Measurements from ENCODE around the gene MCUR1.
A peak's percentile ranks its signal among the peaks of the same experiment; 100 is the strongest.

Gene MCUR1

GRCh38 chr6:13807696-13808095 lies 6.7 kb downstream of the MCUR1 start:
- H2AFZ ChIP-seq (ENCODE audit: insufficient read depth, low read length, poor library complexity), result no peak overlapping the region
- no peak overlapping the region for H2BK12ac ChIP-seq (ENCODE audit: low read length)
- H3K4me1 ChIP-seq (ENCODE audit: control insufficient read depth in 1 of 2, insufficient read depth in 2 of 2, low read length in 2 of 2), result no peaks in the 10 kb centered on the region
- no peak overlapping the region for H3K9ac ChIP-seq (ENCODE audit: low read length)
- no peak overlapping the region for H2AK5ac ChIP-seq (ENCODE audit: low read length)
- H3K18ac ChIP-seq (ENCODE audit: low read length), result no peak overlapping the region
- WGBS (ENCODE audit: extremely low coverage, insufficient coverage, insufficient read length), result no CpG with 5 or more reads among the region's 4 CpGs
- no peaks in the 10 kb centered on the region for H3K79me1 ChIP-seq (ENCODE audit: low read length)
- H3K79me2 ChIP-seq (ENCODE audit: control insufficient read depth, insufficient read depth, low read length, poor library complexity), result peaks cover 4% of the 10 kb centered on the region
- no peak for DNase-seq
- no peak overlapping the region for H3K4ac ChIP-seq (ENCODE audit: low read depth, low read length)
- no peak overlapping the region for H4K91ac ChIP-seq (ENCODE audit: low read depth, low read length)
- H3K27ac ChIP-seq (ENCODE audit: low read depth, low read length), result no peak overlapping the region
- H2BK5ac ChIP-seq (ENCODE audit: low read depth, low read length, poor library complexity), result no peak overlapping the region
- H4K12ac ChIP-seq (ENCODE audit: low read depth, low read length), result no peak overlapping the region
- peaks cover 7 to 11% of the 10 kb centered on the region in 2 experiments for H3K36me3 ChIP-seq (ENCODE audit: control insufficient read depth in 1 of 2, insufficient read depth in 2 of 2, low read length in 2 of 2)
- H3K23ac ChIP-seq (ENCODE audit: low read length), result no peak overlapping the region
- H4K8ac ChIP-seq (ENCODE audit: low read depth, low read length), result no peak overlapping the region
- no peaks in the 10 kb centered on the region for H3K27me3 ChIP-seq (ENCODE audit: insufficient read depth, low read length)
- no peak overlapping the region for H3K4me2 ChIP-seq (ENCODE audit: low read length)
- H3K4me3 ChIP-seq (ENCODE audit: low read depth, low read length), result no peak overlapping the region
- H3K14ac ChIP-seq (ENCODE audit: low read length), result no peak overlapping the region
- no peak overlapping the region for H2BK120ac ChIP-seq (ENCODE audit: insufficient read depth, low read length, poor library complexity)
- H3K9me3 ChIP-seq (ENCODE audit: insufficient read depth, low read depth, low read length), result no peaks in the 10 kb centered on the region

GRCh38 chr6:13803581-13803980 lies 10.8 kb downstream of the MCUR1 start:
- H2BK12ac ChIP-seq (ENCODE audit: low read length), result no peak overlapping the region
- H4K8ac ChIP-seq (ENCODE audit: low read depth, low read length), result no peak overlapping the region
- no peak overlapping the region for H2AK5ac ChIP-seq (ENCODE audit: low read length)
- H3K36me3 ChIP-seq (ENCODE audit: control insufficient read depth in 1 of 2, insufficient read depth in 2 of 2, low read length in 2 of 2), result peaks cover 20 to 27% of the 10 kb centered on the region in 2 experiments
- no peaks in the 10 kb centered on the region for H3K27me3 ChIP-seq (ENCODE audit: insufficient read depth, low read length)
- H3K9ac ChIP-seq (ENCODE audit: low read length), result no peak overlapping the region
- no peaks in the 10 kb centered on the region for H3K79me2 ChIP-seq (ENCODE audit: control insufficient read depth, insufficient read depth, low read length, poor library complexity)
- H3K4me2 ChIP-seq (ENCODE audit: low read length), result no peak overlapping the region
- H3K4ac ChIP-seq (ENCODE audit: low read depth, low read length), result no peak overlapping the region
- no peak overlapping the region for H3K23ac ChIP-seq (ENCODE audit: low read length)
- H2AFZ ChIP-seq (ENCODE audit: insufficient read depth, low read length, poor library complexity), result no peak overlapping the region
- no peak overlapping the region for H2BK120ac ChIP-seq (ENCODE audit: insufficient read depth, low read length, poor library complexity)
- no peak overlapping the region for H3K18ac ChIP-seq (ENCODE audit: low read length)
- H4K91ac ChIP-seq (ENCODE audit: low read depth, low read length), result no peak overlapping the region
- no peaks in the 10 kb centered on the region for H3K9me3 ChIP-seq (ENCODE audit: insufficient read depth, low read depth, low read length)
- H3K4me3 ChIP-seq (ENCODE audit: low read depth, low read length), result no peak overlapping the region
- H3K27ac ChIP-seq (ENCODE audit: low read depth, low read length), result no peak overlapping the region
- no peak overlapping the region for H2BK5ac ChIP-seq (ENCODE audit: low read depth, low read length, poor library complexity)
- no peaks in the 10 kb centered on the region for H3K79me1 ChIP-seq (ENCODE audit: low read length)
- no CpG with 5 or more reads among the region's 4 CpGs for WGBS (ENCODE audit: extremely low coverage, insufficient coverage, insufficient read length)
- H4K12ac ChIP-seq (ENCODE audit: low read depth, low read length), result no peak overlapping the region
- H3K4me1 ChIP-seq (ENCODE audit: control insufficient read depth in 1 of 2, insufficient read depth in 2 of 2, low read length in 2 of 2), result no peaks in the 10 kb centered on the region
- DNase-seq, result no peak
- H3K14ac ChIP-seq (ENCODE audit: low read length), result no peak overlapping the region

GRCh38 chr6:13800615-13801014 lies 13.7 kb downstream of the MCUR1 start:
- no peak overlapping the region for H2BK120ac ChIP-seq (ENCODE audit: insufficient read depth, low read length, poor library complexity)
- DNase-seq, result no peak
- H4K12ac ChIP-seq (ENCODE audit: low read depth, low read length), result no peak overlapping the region
- H3K18ac ChIP-seq (ENCODE audit: low read length), result no peak overlapping the region
- H2AK5ac ChIP-seq (ENCODE audit: low read length), result no peak overlapping the region
- no peak overlapping the region for H3K9ac ChIP-seq (ENCODE audit: low read length)
- no peak overlapping the region for H3K4ac ChIP-seq (ENCODE audit: low read depth, low read length)
- H3K27ac ChIP-seq (ENCODE audit: low read depth, low read length), result no peak overlapping the region
- H2AFZ ChIP-seq (ENCODE audit: insufficient read depth, low read length, poor library complexity), result no peak overlapping the region
- H2BK12ac ChIP-seq (ENCODE audit: low read length), result no peak overlapping the region
- no peaks in the 10 kb centered on the region for H3K27me3 ChIP-seq (ENCODE audit: insufficient read depth, low read length)
- no peaks in the 10 kb centered on the region for H3K9me3 ChIP-seq (ENCODE audit: insufficient read depth, low read depth, low read length)
- peaks cover 5% of the 10 kb centered on the region for H3K79me1 ChIP-seq (ENCODE audit: low read length)
- H3K4me1 ChIP-seq (ENCODE audit: control insufficient read depth in 1 of 2, insufficient read depth in 2 of 2, low read length in 2 of 2), result peaks cover 0 to 3% of the 10 kb centered on the region in 2 experiments
- no peak overlapping the region for H2BK5ac ChIP-seq (ENCODE audit: low read depth, low read length, poor library complexity)
- H4K8ac ChIP-seq (ENCODE audit: low read depth, low read length), result no peak overlapping the region
- no peak overlapping the region for H3K23ac ChIP-seq (ENCODE audit: low read length)
- H3K36me3 ChIP-seq (ENCODE audit: control insufficient read depth in 1 of 2, insufficient read depth in 2 of 2, low read length in 2 of 2), result peaks cover 18 to 25% of the 10 kb centered on the region in 2 experiments
- H3K4me3 ChIP-seq (ENCODE audit: low read depth, low read length), result no peak overlapping the region
- no peak overlapping the region for H3K4me2 ChIP-seq (ENCODE audit: low read length)
- no peak overlapping the region for H3K14ac ChIP-seq (ENCODE audit: low read length)
- H4K91ac ChIP-seq (ENCODE audit: low read depth, low read length), result no peak overlapping the region
- no peaks in the 10 kb centered on the region for H3K79me2 ChIP-seq (ENCODE audit: control insufficient read depth, insufficient read depth, low read length, poor library complexity)
- WGBS (ENCODE audit: extremely low coverage, insufficient coverage, insufficient read length), result no CpG with 5 or more reads among the region's 3 CpGs

- peaks cover 0 to 3% of the 10 kb centered on the region in 2 experiments for H3K4me1 ChIP-seq (ENCODE audit: control insufficient read depth in 1 of 2, insufficient read depth in 2 of 2, low read length in 2 of 2)
- H4K12ac ChIP-seq (ENCODE audit: low read depth, low read length), result no peak overlapping the region
- H2AK5ac ChIP-seq (ENCODE audit: low read length), result no peak overlapping the region
- H2BK120ac ChIP-seq (ENCODE audit: insufficient read depth, low read length, poor library complexity), result no peak overlapping the region
- H4K91ac ChIP-seq (ENCODE audit: low read depth, low read length), result no peak overlapping the region
- no peak overlapping the region for H3K23ac ChIP-seq (ENCODE audit: low read length)
- DNase-seq, result peak in 1 of 2 donors; percentile 84
- H3K18ac ChIP-seq (ENCODE audit: low read length), result no peak overlapping the region
- H3K4me3 ChIP-seq (ENCODE audit: low read depth, low read length), result no peak overlapping the region
- H2BK5ac ChIP-seq (ENCODE audit: low read depth, low read length, poor library complexity), result no peak overlapping the region
- H3K27ac ChIP-seq (ENCODE audit: low read depth, low read length), result no peak overlapping the region
- no peak overlapping the region for H4K8ac ChIP-seq (ENCODE audit: low read depth, low read length)
- no peaks in the 10 kb centered on the region for H3K79me2 ChIP-seq (ENCODE audit: control insufficient read depth, insufficient read depth, low read length, poor library complexity)
- H3K4ac ChIP-seq (ENCODE audit: low read depth, low read length), result no peak overlapping the region
- no peak overlapping the region for H3K4me2 ChIP-seq (ENCODE audit: low read length)
- no peak overlapping the region for H3K9ac ChIP-seq (ENCODE audit: low read length)
- H3K36me3 ChIP-seq (ENCODE audit: control insufficient read depth in 1 of 2, insufficient read depth in 2 of 2, low read length in 2 of 2), result peaks cover 14 to 20% of the 10 kb centered on the region in 2 experiments
- peaks cover 5% of the 10 kb centered on the region for H3K79me1 ChIP-seq (ENCODE audit: low read length)
- no peak overlapping the region for H3K14ac ChIP-seq (ENCODE audit: low read length)
- no peaks in the 10 kb centered on the region for H3K9me3 ChIP-seq (ENCODE audit: insufficient read depth, low read depth, low read length)
- no peaks in the 10 kb centered on the region for H3K27me3 ChIP-seq (ENCODE audit: insufficient read depth, low read length)
- no peak overlapping the region for H2AFZ ChIP-seq (ENCODE audit: insufficient read depth, low read length, poor library complexity)
- no CpG with 5 or more reads among the region's 1 CpG for WGBS (ENCODE audit: extremely low coverage, insufficient coverage, insufficient read length)
- no peak overlapping the region for H2BK12ac ChIP-seq (ENCODE audit: low read length)
Observed at GRCh38 chr6:13796781-13797180, 17.6 kb downstream of the MCUR1 start.

Measured in trophoblast cell (in vitro differentiated cells and primary cell).